Activated CD4-positive, alpha-beta T cell treated with anti-CD3 and anti-CD28 coated beads, Interleukin-2, amount 50 U/mL, for 16 hours (primary cell): Measurements from ENCODE around the gene PUS7.
"Not testable (repeated sequence)": the region's sequence is repeated elsewhere in the genome, so short reads cannot be mapped to it uniquely, and the experiment has no call there.

ENCODE experiments used
- DNase-seq: peaks from one replicate; pipeline ENCODE4 v3.0.0-alpha.2; 2020

PUS7 gene

GRCh38 chr7:105496521-105496920 is 25.6 kb downstream of the PUS7 start:
- no peak for DNase-seq

GRCh38 chr7:105493923-105494315 is 28.2 kb downstream of the PUS7 start:
- DNase-seq, result no peak

GRCh38 chr7:105493196-105493922 is 28.7 kb downstream of the PUS7 start:
- DNase-seq, result no peak

GRCh38 chr7:105489409-105489808 is 32.7 kb downstream of the PUS7 start:
- DNase-seq, result no peak

GRCh38 chr7:105487579-105488571 is 34.2 kb downstream of the PUS7 start:
- DNase-seq, result no peak

GRCh38 chr7:105480931-105481330 is 41.1 kb downstream of the PUS7 start:
- no peak for DNase-seq

- no peak for DNase-seq
Measured at GRCh38 chr7:105478606-105479005, 43.5 kb downstream of the PUS7 start.

- DNase-seq, result no peak
Measured at GRCh38 chr7:105477908-105478307, 44.2 kb downstream of the PUS7 start.

- no peak for DNase-seq
Measured at GRCh38 chr7:105474045-105474444, 48.0 kb downstream of the PUS7 start.

GRCh38 chr7:105473163-105473562 is 48.9 kb downstream of the PUS7 start:
- DNase-seq, result no peak

- no peak for DNase-seq
Measured at GRCh38 chr7:105470846-105471245, 51.2 kb downstream of the PUS7 start.

GRCh38 chr7:105470090-105470489 is 52.0 kb downstream of the PUS7 start:
- DNase-seq, result no peak

- DNase-seq, result no peak
Measured at GRCh38 chr7:105462765-105463420, 59.2 kb downstream of the PUS7 start.

- DNase-seq, result no peak
Measured at GRCh38 chr7:105461518-105461917, 60.6 kb downstream of the PUS7 start.

- no peak for DNase-seq
Measured at GRCh38 chr7:105457619-105458225, 64.3 kb downstream of the PUS7 start.

- DNase-seq, result no peak
Measured at GRCh38 chr7:105454921-105455320, 67.2 kb downstream of the PUS7 start.

GRCh38 chr7:105454095-105454747 is 67.8 kb downstream of the PUS7 start:
- DNase-seq, result no peak

GRCh38 chr7:105452085-105452484 is 70.0 kb downstream of the PUS7 start:
- no peak for DNase-seq

- DNase-seq, result not testable (repeated sequence)
Measured at GRCh38 chr7:105450870-105451269, 71.2 kb downstream of the PUS7 start.

GRCh38 chr7:105450177-105450861 is 71.8 kb downstream of the PUS7 start:
- DNase-seq, result no peak

GRCh38 chr7:105448181-105448580 is 73.9 kb downstream of the PUS7 start:
- no peak for DNase-seq
